Measurements from ENCODE around the gene RPL29.

RPL29 gene

DNA sequence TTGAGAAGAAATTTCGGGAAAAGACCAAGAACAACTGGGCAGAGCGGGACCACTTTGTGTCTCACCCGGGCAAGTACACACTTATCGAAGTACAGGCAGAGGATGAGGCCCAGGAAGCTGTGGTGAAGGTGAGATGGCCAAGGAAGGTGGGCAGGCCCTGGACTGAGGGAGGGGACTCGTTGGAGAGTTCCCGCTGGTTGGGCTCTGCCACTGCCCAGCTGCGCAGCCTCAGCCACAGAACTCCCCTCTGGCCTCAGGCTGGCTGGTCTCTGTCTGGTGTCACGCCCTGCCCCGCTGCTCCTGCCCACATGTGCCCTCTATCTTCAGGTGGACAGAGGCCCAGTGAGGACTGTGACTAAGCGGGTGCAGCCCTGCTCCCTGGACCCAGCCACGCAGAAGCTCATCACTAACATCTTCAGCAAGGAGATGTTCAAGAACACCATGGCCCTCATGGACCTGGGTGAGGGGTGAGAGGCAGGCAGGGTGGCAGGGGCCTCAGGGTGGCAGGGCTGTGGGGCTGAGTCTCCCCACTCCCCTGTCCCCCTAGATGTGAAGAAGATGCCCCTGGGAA, 51.2 kb downstream of the RPL29 start:
- TF ChIP-seq, protein P1, sequence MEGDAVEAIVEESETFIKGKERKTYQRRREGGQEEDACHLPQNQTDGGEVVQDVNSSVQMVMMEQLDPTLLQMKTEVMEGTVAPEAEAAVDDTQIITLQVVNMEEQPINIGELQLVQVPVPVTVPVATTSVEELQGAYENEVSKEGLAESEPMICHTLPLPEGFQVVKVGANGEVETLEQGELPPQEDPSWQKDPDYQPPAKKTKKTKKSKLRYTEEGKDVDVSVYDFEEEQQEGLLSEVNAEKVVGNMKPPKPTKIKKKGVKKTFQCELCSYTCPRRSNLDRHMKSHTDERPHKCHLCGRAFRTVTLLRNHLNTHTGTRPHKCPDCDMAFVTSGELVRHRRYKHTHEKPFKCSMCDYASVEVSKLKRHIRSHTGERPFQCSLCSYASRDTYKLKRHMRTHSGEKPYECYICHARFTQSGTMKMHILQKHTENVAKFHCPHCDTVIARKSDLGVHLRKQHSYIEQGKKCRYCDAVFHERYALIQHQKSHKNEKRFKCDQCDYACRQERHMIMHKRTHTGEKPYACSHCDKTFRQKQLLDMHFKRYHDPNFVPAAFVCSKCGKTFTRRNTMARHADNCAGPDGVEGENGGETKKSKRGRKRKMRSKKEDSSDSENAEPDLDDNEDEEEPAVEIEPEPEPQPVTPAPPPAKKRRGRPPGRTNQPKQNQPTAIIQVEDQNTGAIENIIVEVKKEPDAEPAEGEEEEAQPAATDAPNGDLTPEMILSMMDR (IDR thresholded peaks at IDR 0.05; ENCODE audit: insufficient read depth, missing control alignments), result no peak
- FAIRE-seq, result no peak
- no peak for DNase-seq (ENCODE audit: insufficient read length, low spot score)

Data from D721Med (cell line).